OCI-LY7 (cell line): ENCODE data around the gene CLIC4.

Experiments
- CTCF ChIP-seq: fragments of 200-600 bp; sonication (generic); conservative IDR thresholded peaks from 2 replicates; pipeline ENCODE4 v1.5.1; 2014; ENCODE audit warnings: mild to moderate bottlenecking, antibody characterized with exemption, low read length, moderate library complexity, mixed read lengths
- EZH2phosphoT487 ChIP-seq: fragments of 200-600 bp; sonication (generic); IDR thresholded peaks from 2 replicates; pipeline ENCODE4 v1.6.1; 2018; ENCODE audit warnings: low read depth, borderline replicate concordance, mild to moderate bottlenecking, mixed run types, antibody characterized with exemption, low read length, moderate library complexity, mixed read lengths

GRCh38 chr1:24859063-24860010 lies 114.1 kb downstream of the CLIC4 start:
- no peak for TF ChIP-seq CTCF
- no peak for TF ChIP-seq EZH2phosphoT487
